OCI-LY3 (cell line): Measurements from ENCODE around the gene FOXE3.
A peak's percentile ranks its signal among the peaks of the same experiment; 100 is the strongest.

Experiments
- H2AFZ ChIP-seq: fragments of 200-600, 300-600 bp; shearing (Covaris generic); 2 replicates; pipeline ENCODE4 v1.6.0; 2014; ENCODE audit warnings: antibody characterized with exemption, low read depth, low read length
- H3K27ac ChIP-seq: fragments of 200-600, 300-600 bp; sonication (generic); 2 replicates; pipeline ENCODE4 v1.5.1; 2014; ENCODE audit warnings: mild to moderate bottlenecking, low read length, moderate library complexity, mixed read lengths
- H3K27me3 ChIP-seq: fragments of 200-600, 300-600 bp; sonication (generic); 2 replicates; pipeline ENCODE4 v1.6.1; 2014; ENCODE audit warnings: low read depth, low read length, mixed read lengths
- H3K36me3 ChIP-seq: fragments of 200-600, 300-600 bp; sonication (generic); replicated peaks from 2 replicates; pipeline ENCODE3; 2014; ENCODE audit warnings: low read depth, low read length, mixed read lengths
- H3K4me1 ChIP-seq: fragments of 300-600, 200-600 bp; sonication (generic); 2 replicates; pipeline ENCODE4 v1.6.1; 2014; ENCODE audit warnings: low read length, mixed read lengths
- H3K4me2 ChIP-seq: fragments of 200-600, 300-600 bp; sonication (generic); 2 replicates; pipeline ENCODE4 v1.6.1; 2014; ENCODE audit warnings: low read length, mixed read lengths
- H3K4me3 ChIP-seq: fragments of 300-600, 200-600 bp; sonication (generic); 2 replicates; pipeline ENCODE4 v1.5.1; 2014; ENCODE audit warnings: antibody characterized with exemption, mild to moderate bottlenecking, low read length, moderate library complexity
- H3K79me2 ChIP-seq: fragments of 300-600, 200-600 bp; shearing (Covaris generic); 2 replicates; pipeline ENCODE4 v1.6.1; 2014; ENCODE audit warnings: mild to moderate bottlenecking, low read length, mixed read lengths
- H3K9ac ChIP-seq: fragments of 300-600, 200-600 bp; shearing (Covaris generic); 2 replicates; pipeline ENCODE4 v1.6.0; 2014; ENCODE audit warnings: mild to moderate bottlenecking, low read length, moderate library complexity
- H3K9me3 ChIP-seq: fragments of 200-600, 300-600 bp; shearing (Covaris generic); 2 replicates; pipeline ENCODE4 v1.6.1; 2014; ENCODE audit warnings: low read length, mixed read lengths; ENCODE audit not compliant: insufficient read depth
- H4K20me1 ChIP-seq: fragments of 200-600, 300-600 bp; sonication (generic); 2 replicates; pipeline ENCODE4 v1.6.1; 2016; ENCODE audit warnings: low read length, mixed read lengths; ENCODE audit not compliant: insufficient read depth
- CTCF ChIP-seq: fragments of 200-600, 300-600 bp; sonication (generic); IDR thresholded peaks from 2 replicates; pipeline ENCODE4 v1.5.1; 2014; ENCODE audit warnings: antibody characterized with exemption, low read length, low read depth
- EZH2phosphoT487 ChIP-seq: fragments of 200-600 bp; shearing (Covaris generic); IDR thresholded peaks from 2 replicates; pipeline ENCODE4 v1.6.1; 2018; ENCODE audit warnings: antibody characterized with exemption, mixed run types, low read depth

FOXE3 gene

GRCh38 chr1:47385020-47385419 is 31.1 kb upstream of the FOXE3 start:
- Histone ChIP-seq H3K4me3 (no peak overlapping the region), H4K20me1 (no peaks in the 10 kb centered on the region), H3K79me2 (no peaks in the 10 kb centered on the region), H3K36me3 (no peaks in the 10 kb centered on the region), H3K4me1 (no peaks in the 10 kb centered on the region), H3K9ac (no peak overlapping the region), H3K9me3 (no peaks in the 10 kb centered on the region), H3K27me3 (no peaks in the 10 kb centered on the region), H3K27ac (no peak overlapping the region), H2AFZ (no peak overlapping the region), H3K4me2 (no peak overlapping the region)
- no peak for TF ChIP-seq EZH2phosphoT487
- TF ChIP-seq CTCF, result no peak

GRCh38 chr1:47386268-47386667 is 29.8 kb upstream of the FOXE3 start:
- peaks cover 3% of the 10 kb centered on the region; the same call in 1 of the 2 replicates for H3K4me1 ChIP-seq
- H3K27me3 ChIP-seq, result no peaks in the 10 kb centered on the region
- no peaks in the 10 kb centered on the region for H3K9me3 ChIP-seq
- no peak overlapping the region for H3K4me3 ChIP-seq
- no peak overlapping the region for H3K27ac ChIP-seq
- H3K79me2 ChIP-seq, result no peaks in the 10 kb centered on the region
- no peaks in the 10 kb centered on the region for H3K36me3 ChIP-seq
- TF ChIP-seq EZH2phosphoT487, result no peak
- no peak overlapping the region for H2AFZ ChIP-seq
- H3K4me2 ChIP-seq, result no peak overlapping the region
- no peak overlapping the region for H3K9ac ChIP-seq
- no peaks in the 10 kb centered on the region for H4K20me1 ChIP-seq

- no peak for TF ChIP-seq EZH2phosphoT487
- no peak for TF ChIP-seq CTCF
- Histone ChIP-seq H3K9ac (no peak overlapping the region), H3K4me3 (no peak overlapping the region), H3K36me3 (no peaks in the 10 kb centered on the region), H3K27ac (no peak overlapping the region), H3K79me2 (no peaks in the 10 kb centered on the region), H4K20me1 (no peaks in the 10 kb centered on the region), H3K4me1 (peaks cover 3% of the 10 kb centered on the region; the same call in 1 of the 2 replicates), H2AFZ (no peak overlapping the region), H3K27me3 (no peaks in the 10 kb centered on the region), H3K9me3 (no peaks in the 10 kb centered on the region), H3K4me2 (no peak overlapping the region)
Observed at GRCh38 chr1:47388030-47388890, 27.8 kb upstream of the FOXE3 start.

- no peak overlapping the region for H3K9ac ChIP-seq
- no peak overlapping the region for H3K4me3 ChIP-seq
- peaks cover 3% of the 10 kb centered on the region; the same call in 1 of the 2 replicates for H3K4me1 ChIP-seq
- no peak overlapping the region for H3K27ac ChIP-seq
- TF ChIP-seq CTCF (peak; percentile 72), EZH2phosphoT487 (no peak)
- no peaks in the 10 kb centered on the region for H3K9me3 ChIP-seq
- H3K79me2 ChIP-seq, result no peaks in the 10 kb centered on the region
- H4K20me1 ChIP-seq, result no peaks in the 10 kb centered on the region
- no peak overlapping the region for H3K4me2 ChIP-seq
- no peaks in the 10 kb centered on the region for H3K36me3 ChIP-seq
- no peaks in the 10 kb centered on the region for H3K27me3 ChIP-seq
- no peak overlapping the region for H2AFZ ChIP-seq
Observed at GRCh38 chr1:47388891-47389238, 27.2 kb upstream of the FOXE3 start.
